ENCODE results near the gene TCF23. TPM values are rescaled to one million over a fixed set of nuclear protein-coding genes. Genes with fewer than 3 reads are reported as not detected.
A peak's percentile ranks its signal among the peaks of the same experiment; 100 is the strongest.
"Not testable (repeated sequence)": the region's sequence is repeated elsewhere in the genome, so short reads cannot be mapped to it uniquely, and the experiment has no call there.

Gene TCF23
- total RNA-seq, 2 donors from 2014 or later: not detected

GRCh38 chr2:27177441-27178351 is 28.9 kb downstream of the TCF23 start:
- ATAC-seq (peak; percentile 76), DNase-seq (no peak)

GRCh38 chr2:27178469-27178868 is 29.7 kb downstream of the TCF23 start:
- no peak for ATAC-seq
- DNase-seq: no peak
- intact Hi-C loops (cut with DNase I, micrococcal nuclease): no loop called here

More at GRCh38 chr2:27177441-27178351, 28.9 kb downstream of the TCF23 start:
- intact Hi-C loops (cut with DNase I, micrococcal nuclease): no loop called here

GRCh38 chr2:27179344-27180000 is 30.7 kb downstream of the TCF23 start:
- intact Hi-C loops (cut with DNase I, micrococcal nuclease): no loop called here
- no peak for ATAC-seq

GRCh38 chr2:27182346-27182745 is 33.5 kb downstream of the TCF23 start:
- intact Hi-C loops (cut with DNase I, micrococcal nuclease): no loop called here
- DNase-seq (no peak), ATAC-seq (no peak)

More at GRCh38 chr2:27179344-27180000, 30.7 kb downstream of the TCF23 start:
- DNase-seq: no peak

- no peak for DNase-seq
- no peak for ATAC-seq
Measured at GRCh38 chr2:27184115-27184514, 35.3 kb downstream of the TCF23 start.

GRCh38 chr2:27185331-27186026 is 36.7 kb downstream of the TCF23 start:
- DNase-seq: peak in 1 of 2 donors; percentile 20
- intact Hi-C loops (cut with DNase I, micrococcal nuclease): no loop called here

More at GRCh38 chr2:27184115-27184514, 35.3 kb downstream of the TCF23 start:
- intact Hi-C loops (cut with DNase I, micrococcal nuclease): no loop called here

GRCh38 chr2:27186613-27187345 is 38.0 kb downstream of the TCF23 start:
- intact Hi-C loops (cut with DNase I, micrococcal nuclease): no loop called here
- no peak for DNase-seq
- no peak for ATAC-seq

More at GRCh38 chr2:27185331-27186026, 36.7 kb downstream of the TCF23 start:
- peak; percentile 62 for ATAC-seq

GRCh38 chr2:27189989-27190388 is 41.2 kb downstream of the TCF23 start:
- DNase-seq: no peak
- intact Hi-C loops (cut with DNase I, micrococcal nuclease): loop anchor here in 1 of 2 donors (10.0 kb wide), 1 partner anchor 95 kb away; no protein-coding TSS in a partner anchor
- ATAC-seq: no peak

GRCh38 chr2:27191070-27191829 is 42.4 kb downstream of the TCF23 start:
- intact Hi-C loops (cut with DNase I, micrococcal nuclease): loop anchor here in 1 of 2 donors (10.0 kb wide), 1 partner anchor 96 kb away; no protein-coding TSS in a partner anchor
- peak in 1 of 2 donors; percentile 41 for DNase-seq
- ATAC-seq: peak; percentile 58

- ATAC-seq (peak; percentile 90), DNase-seq (no peak)
- intact Hi-C loops (cut with DNase I, micrococcal nuclease): loop anchor here in 1 of 2 donors (10.0 kb wide), 1 partner anchor 100 kb away; no protein-coding TSS in a partner anchor
Measured at GRCh38 chr2:27194538-27195354, 45.9 kb downstream of the TCF23 start.

GRCh38 chr2:27195799-27196198 is 47.0 kb downstream of the TCF23 start:
- not testable (repeated sequence) for ATAC-seq, DNase-seq
- intact Hi-C loops (cut with DNase I, micrococcal nuclease): loop anchor here in 1 of 2 donors (10.0 kb wide), 1 partner anchor 101 kb away; no protein-coding TSS in a partner anchor

GRCh38 chr2:27198068-27198467 is 49.3 kb downstream of the TCF23 start:
- intact Hi-C loops (cut with DNase I, micrococcal nuclease): loop anchor here in 1 of 2 donors (10.0 kb wide), 1 partner anchor 103 kb away; no protein-coding TSS in a partner anchor
- DNase-seq, ATAC-seq: not testable (repeated sequence)

GRCh38 chr2:27198627-27199026 is 49.8 kb downstream of the TCF23 start:
- ATAC-seq (no peak), DNase-seq (no peak)
- intact Hi-C loops (cut with DNase I, micrococcal nuclease): loop anchor here in 1 of 2 donors (10.0 kb wide), 1 partner anchor 104 kb away; no protein-coding TSS in a partner anchor

GRCh38 chr2:27199241-27199640 is 50.4 kb downstream of the TCF23 start:
- intact Hi-C loops (cut with DNase I, micrococcal nuclease): loop anchor here in 1 of 2 donors (10.0 kb wide), 1 partner anchor 104 kb away; no protein-coding TSS in a partner anchor
- no peak for ATAC-seq

GRCh38 chr2:27201675-27202074 is 52.9 kb downstream of the TCF23 start:
- intact Hi-C loops (cut with DNase I, micrococcal nuclease): no loop called here
- ATAC-seq (no peak), DNase-seq (no peak)

More at GRCh38 chr2:27199241-27199640, 50.4 kb downstream of the TCF23 start:
- DNase-seq: no peak

- ATAC-seq (no peak), DNase-seq (no peak)
- intact Hi-C loops (cut with DNase I, micrococcal nuclease): no loop called here
Measured at GRCh38 chr2:27202854-27203253, 54.0 kb downstream of the TCF23 start.

Measured in left colon (tissue), 2 donors.